Measurements from ENCODE around the gene EXOC3L2. TPM values are rescaled to one million over a fixed set of nuclear protein-coding genes. Genes with fewer than 3 reads are reported as not detected.

Gene EXOC3L2
- total and polyA plus RNA-seq, 10 of the 15 experiments (the other 5 are each of a cell fraction or from before 2014, with no cell fraction given) = not detected

GRCh38 chr19:45178262-45179071 is 66.7 kb downstream of the EXOC3L2 start, which contains the start of gene BLOC1S3 (continued):
- TF ChIP-seq CUX1 (IDR thresholded peaks at IDR 0.05; ENCODE audit: insufficient replicate concordance, low read depth, low read length) = peak; percentile 49
- TF ChIP-seq ZNF207 (IDR thresholded peaks at IDR 0.05; ENCODE audit: borderline replicate concordance) = no peak
- no peak for TF ChIP-seq ZZZ3 (IDR thresholded peaks at IDR 0.05; ENCODE audit: control insufficient read depth, insufficient read length, low read depth)

- H4K20me1 ChIP-seq (ENCODE audit: control insufficient read depth, insufficient read depth) = no peaks in the 10 kb centered on the region
- under 1% methylated on average over 36 of the region's 36 CpGs for WGBS (ENCODE audit: insufficient coverage, insufficient replicate concordance, low lambda C conversion rate, missing lambda C conversion rate)
- peak within 1 kb of the TSS; percentile 78 for H2AFZ ChIP-seq (ENCODE audit: control insufficient read depth, low read depth, low read length)
- peak; percentile 5 for ATAC-seq
- intact Hi-C loops (cut with micrococcal nuclease; ENCODE audit: unreplicated experiment) = loop anchor here (5.0 kb wide), 2 partner anchors 86 to 101 kb away; partner anchors contain the start of genes GEMIN7, PPP1R37 and ZNF296
- H3K36me3 ChIP-seq (ENCODE audit: control insufficient read depth in 2 of 2, insufficient read depth in 2 of 2, low read length in 1 of 2) = peaks cover 0 to 6% of the 10 kb centered on the region in 2 experiments; a peak in 2 of 4 replicates
- DNase-seq (ENCODE audit: low read depth, low spot score) = no peak
- BruUV-seq (replicated peaks) = TSS peak; percentile 97
- no peak for FAIRE-seq
- POLR2A ChIA-PET = interaction anchor here (0.5 to 3.8 kb wide), 20 partner anchors 9 to 515 kb away, joined by 3 to 33 read pairs (median 6); partner anchors contain the start of genes CLASRP, CLPTM1, PPP1R37 and QPCTL
- SMC1A ChIA-PET (ENCODE audit: uncharacterized antibody, unreplicated experiment) = interaction anchor here (0.5 to 2.9 kb wide), 10 partner anchors 13 to 217 kb away, joined by 3 to 17 read pairs (median 4); partner anchors contain the start of gene PPP1R37
- H3K27ac ChIP-seq (ENCODE audit: control insufficient read depth, insufficient read depth) = peak within 1 kb of the TSS; percentile 79
- in situ Hi-C loops (cut with MboI) = no loop called here
- no peaks in the 10 kb centered on the region for H3K9me3 ChIP-seq (replicated peaks; ENCODE audit: control insufficient read depth, insufficient read depth, low read length)
- H3K79me2 ChIP-seq (ENCODE audit: control insufficient read depth, insufficient read depth, low read length) = peaks cover 39% of the 10 kb centered on the region
- no peaks in the 10 kb centered on the region for H3K27me3 ChIP-seq (replicated peaks in 1 of 2; ENCODE audit: control insufficient read depth in 2 of 2, insufficient read depth in 2 of 2, low read length in 1 of 2)
- peaks cover 27% of the 10 kb centered on the region for H3K4me1 ChIP-seq (ENCODE audit: control insufficient read depth, insufficient read depth, low read length)
- peak within 1 kb of the TSS; percentile 81 for H3K9ac ChIP-seq (ENCODE audit: control insufficient read depth, insufficient read depth, low read length)
- CTCF ChIA-PET = interaction anchor here (0.9 to 2.9 kb wide), 12 partner anchors 10 to 224 kb away, joined by 3 to 19 read pairs (median 6); partner anchors contain the start of gene PPP1R37
- RAD21 ChIA-PET (ENCODE audit: unreplicated experiment) = interaction anchor here (0.6 to 2.5 kb wide), 21 partner anchors 10 to 301 kb away, joined by 3 to 21 read pairs (median 4); partner anchors contain the start of genes PPP1R37, RELB and TOMM40
- H3K4me2 ChIP-seq (ENCODE audit: control insufficient read depth, insufficient read depth) = peak within 1 kb of the TSS; percentile 88
- peak within 1 kb of the TSS; percentile 96 for H3K4me3 ChIP-seq
- TF ChIP-seq ZNF384 (IDR thresholded peaks at IDR 0.05; ENCODE audit: borderline replicate concordance, low read depth, low read length) = no peak
- TF ChIP-seq BACH1 (IDR thresholded peaks at IDR 0.05; ENCODE audit: borderline replicate concordance) = peak; percentile 55; the same call in 1 of the 2 replicates
- TF ChIP-seq STAT1 (conservative IDR thresholded peaks at IDR 0.05) = 0 out of 2 replicates have a peak, but pooled peaks have one; percentile 37
- TF ChIP-seq ASH2L (IDR thresholded peaks at IDR 0.05; ENCODE audit: borderline replicate concordance, low read depth) = no peak
- TF ChIP-seq ZBTB40 (IDR thresholded peaks at IDR 0.05; ENCODE audit: borderline replicate concordance) = no peak
- TF ChIP-seq SREBF2 (IDR thresholded peaks at IDR 0.05; ENCODE audit: low read length) = no peak
Observed at GRCh38 chr19:45177817-45178261, 67.4 kb downstream of the EXOC3L2 start, which contains the start of gene TRAPPC6A. TRAPPC6A (minus strand) TSS chr19:45178237; CDS start chr19:45178218, 19 bp downstream.

Measured in GM12878 (cell line).